Activated T-cell treated with anti-CD3 and anti-CD28 coated beads for 4 hours (primary cell): ENCODE measurements around the gene UNC13D.
A peak's percentile ranks its signal among the peaks of the same experiment; 100 is the strongest.
"Not testable (repeated sequence)": the region's sequence is repeated elsewhere in the genome, so short reads cannot be mapped to it uniquely, and the experiment has no call there.

ENCODE experiments used
- DNase-seq: peaks from one replicate; pipeline ENCODE4 v3.0.0-alpha.2; 2020

UNC13D gene

GRCh38 chr17:75791254-75791653, 53.0 kb downstream of the UNC13D start:
- no peak for DNase-seq

DNA sequence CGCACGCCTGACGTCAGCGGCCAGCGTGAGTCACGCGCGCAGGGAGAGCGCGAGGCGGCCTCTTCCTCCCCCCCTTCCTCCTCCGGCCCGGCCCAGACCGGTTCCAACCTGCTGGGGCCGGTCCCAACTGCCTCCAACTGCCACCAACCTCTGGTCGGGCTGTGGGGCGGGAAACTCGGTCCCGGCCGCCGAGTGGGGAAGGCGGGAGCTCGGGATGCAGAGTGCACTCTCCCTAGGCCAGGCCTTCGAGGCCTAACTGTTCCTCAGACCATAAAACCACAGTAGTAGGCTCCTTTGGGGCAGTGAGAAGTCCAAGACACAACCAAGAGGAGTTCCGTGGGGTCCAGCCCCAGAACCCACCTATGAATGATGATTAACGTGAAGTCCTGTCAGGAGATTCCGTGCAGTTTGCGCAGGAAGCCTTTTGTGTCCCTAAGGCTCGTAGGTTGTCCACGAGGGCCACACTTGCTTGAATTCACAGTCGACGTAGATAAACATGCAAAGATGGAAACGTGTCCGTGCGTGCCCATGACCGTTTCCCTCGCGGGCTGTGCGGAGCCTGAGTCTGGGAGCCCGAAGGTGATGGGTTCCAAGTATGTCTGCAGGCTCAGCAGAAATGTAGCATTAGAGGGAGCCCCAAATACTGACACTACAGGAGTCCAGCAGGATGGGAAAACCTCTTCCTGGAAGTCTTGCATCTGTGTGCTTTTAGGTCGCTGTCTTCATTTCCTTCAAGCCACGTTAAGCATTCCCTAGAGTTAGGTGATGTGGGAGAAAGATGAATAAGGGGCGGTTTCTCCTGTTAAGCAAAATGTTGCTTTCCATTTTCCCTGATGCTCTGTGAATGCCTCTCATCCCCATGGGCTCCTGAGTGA, 59.0 kb downstream of the UNC13D start:
- DNase-seq: peak; percentile 76

GRCh38 chr17:75784473-75785015, 59.7 kb downstream of the UNC13D start, which contains the start of gene UNK:
Gene UNK (plus strand): TSS chr17:75784806. CDS start chr17:75784881, 75 bp downstream.
- DNase-seq: peak; percentile 93

- no peak for DNase-seq
Observed at GRCh38 chr17:75783803-75784472, 60.3 kb downstream of the UNC13D start.

GRCh38 chr17:75783069-75783783, 61.0 kb downstream of the UNC13D start:
- no peak for DNase-seq

GRCh38 chr17:75779987-75780889, 64.0 kb downstream of the UNC13D start:
- no peak for DNase-seq

DNA sequence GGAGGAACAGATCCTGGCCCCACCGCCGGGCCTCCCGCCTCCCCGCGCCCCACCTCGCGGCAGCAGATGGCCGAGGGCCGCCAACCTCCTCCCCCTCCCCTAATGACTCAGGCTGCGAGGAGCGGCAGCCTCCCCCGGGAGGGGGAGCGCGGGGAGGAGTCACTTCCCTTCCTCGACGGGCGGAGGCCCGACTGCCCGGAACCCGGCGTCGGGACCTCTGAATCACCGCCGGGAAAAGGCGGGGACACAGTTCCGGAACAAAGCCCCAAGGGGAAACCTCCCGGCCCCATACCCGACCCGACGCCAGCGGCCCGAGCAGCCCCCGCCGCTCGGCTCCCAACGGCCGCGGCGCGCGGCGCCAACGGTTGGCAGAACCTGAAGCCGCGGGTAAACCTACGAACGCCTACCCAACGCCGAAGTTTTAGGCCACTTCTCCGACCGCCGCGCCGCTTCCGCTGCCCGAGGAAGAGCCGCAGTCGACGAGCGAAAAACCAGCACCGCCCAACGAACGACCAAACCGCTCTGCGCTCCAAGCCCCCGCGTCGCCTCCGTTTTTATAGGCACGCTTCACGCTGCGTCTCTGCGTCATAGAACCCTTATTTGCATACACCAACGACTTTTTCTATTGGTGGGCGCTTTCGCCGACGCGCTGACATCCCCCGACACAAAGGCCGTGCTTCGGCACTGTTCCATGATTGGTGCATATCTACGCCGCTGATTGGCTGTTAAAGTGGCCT, 64.8 kb downstream of the UNC13D start:
- DNase-seq: peak; percentile 91

DNA sequence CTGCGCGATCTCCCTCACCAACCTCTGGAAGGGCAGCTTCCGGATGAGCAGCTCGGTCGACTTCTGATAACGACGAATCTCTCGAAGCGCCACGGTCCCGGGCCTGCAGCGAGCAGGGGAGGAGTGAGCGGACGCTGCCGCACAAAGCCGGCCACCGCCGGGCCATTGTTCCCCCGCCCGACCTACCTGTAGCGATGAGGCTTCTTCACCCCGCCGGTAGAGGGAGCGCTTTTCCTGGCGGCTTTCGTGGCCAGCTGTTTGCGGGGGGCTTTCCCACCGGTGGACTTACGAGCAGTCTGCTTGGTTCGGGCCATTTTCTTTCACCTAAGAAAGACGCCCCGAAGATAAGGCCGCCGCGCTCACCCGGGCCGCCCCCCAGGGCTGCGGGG, 65.3 kb downstream of the UNC13D start:
- no peak for DNase-seq

GRCh38 chr17:75778066-75778860, 65.9 kb downstream of the UNC13D start:
- DNase-seq: not testable (repeated sequence)

GRCh38 chr17:75777296-75777922, 66.8 kb downstream of the UNC13D start:
- no peak for DNase-seq
